HG03439 (cell line): ENCODE results near the gene CATSPERB.
"Not testable (repeated sequence)": the region's sequence is repeated elsewhere in the genome, so short reads cannot be mapped to it uniquely, and the experiment has no call there.

Experiments used
- ATAC-seq: cut with Tn5 transposase; IDR thresholded peaks from one replicate; pipeline ENCODE4 v1.9.1; 2021; ENCODE audit warnings: mild to moderate bottlenecking, moderate library complexity; ENCODE audit not compliant: unreplicated experiment

The CATSPERB gene

DNA sequence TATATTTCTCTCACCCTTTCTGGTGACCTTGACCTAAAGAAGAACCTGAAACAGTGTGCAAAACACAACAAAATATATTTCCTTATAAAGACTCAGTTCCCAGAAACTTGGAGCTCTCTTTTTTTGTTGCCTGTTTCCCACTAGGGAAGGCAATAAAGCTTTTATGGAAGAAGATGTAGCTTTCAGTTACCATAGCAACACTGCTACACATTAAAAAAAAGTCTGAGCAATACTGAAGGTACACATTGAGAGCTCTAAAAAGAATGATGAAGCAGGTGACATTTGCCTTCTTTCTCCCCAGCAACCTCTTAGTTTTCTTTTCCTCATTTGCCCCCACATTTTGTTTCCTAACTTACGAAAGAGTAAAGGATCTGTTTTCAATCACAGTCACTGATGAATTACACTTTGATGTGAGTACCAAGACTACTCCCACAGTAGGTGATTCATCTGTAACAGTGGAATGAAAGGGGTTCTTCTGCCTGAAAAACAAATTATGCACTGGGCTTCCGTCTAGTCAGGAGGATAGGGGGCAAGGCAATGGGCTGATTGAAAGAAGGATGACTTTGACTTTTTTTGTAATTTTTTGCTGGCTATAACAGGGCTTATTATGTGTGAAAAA is 1.1 kb upstream of the CATSPERB start:
- no peak for ATAC-seq

DNA sequence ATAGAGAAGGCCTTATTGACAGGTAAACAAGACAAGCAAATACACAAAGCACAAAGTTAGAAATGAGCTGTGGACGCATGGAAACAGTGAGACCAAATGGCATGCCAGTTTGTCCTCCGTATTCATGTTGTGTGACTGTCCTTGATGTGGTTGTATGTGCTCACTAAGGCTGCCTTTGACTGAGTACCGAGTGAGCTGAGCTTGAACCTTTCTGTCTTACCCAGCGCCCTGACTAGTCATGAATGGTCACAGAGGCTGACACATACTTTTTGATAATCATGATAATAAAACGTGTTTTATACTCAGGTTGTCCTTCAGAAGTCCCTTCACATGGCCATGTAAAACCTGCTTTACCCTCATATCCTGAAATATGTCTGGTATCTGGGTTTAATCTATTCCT is 553 bp upstream of the CATSPERB start:
- ATAC-seq = no peak

DNA sequence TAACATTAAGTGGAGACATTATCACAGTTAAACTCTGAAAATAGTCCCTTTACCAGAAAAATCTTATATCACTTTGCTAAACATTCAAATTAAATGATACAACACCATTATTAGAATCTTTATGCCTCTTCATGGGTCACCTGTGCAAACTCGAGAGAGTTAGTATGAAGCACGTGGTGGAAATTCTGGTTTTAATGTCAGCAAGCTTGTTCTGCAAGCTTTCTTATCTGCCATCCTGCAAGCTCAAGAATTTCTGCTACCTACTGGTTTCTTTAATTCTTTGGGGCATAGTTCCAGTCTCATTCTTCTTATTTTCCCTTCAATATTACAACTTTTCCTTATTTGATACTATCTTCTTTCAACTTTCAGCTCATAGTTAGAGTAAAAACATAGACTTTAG is 868 bp downstream of the CATSPERB start:
- no peak for ATAC-seq

DNA sequence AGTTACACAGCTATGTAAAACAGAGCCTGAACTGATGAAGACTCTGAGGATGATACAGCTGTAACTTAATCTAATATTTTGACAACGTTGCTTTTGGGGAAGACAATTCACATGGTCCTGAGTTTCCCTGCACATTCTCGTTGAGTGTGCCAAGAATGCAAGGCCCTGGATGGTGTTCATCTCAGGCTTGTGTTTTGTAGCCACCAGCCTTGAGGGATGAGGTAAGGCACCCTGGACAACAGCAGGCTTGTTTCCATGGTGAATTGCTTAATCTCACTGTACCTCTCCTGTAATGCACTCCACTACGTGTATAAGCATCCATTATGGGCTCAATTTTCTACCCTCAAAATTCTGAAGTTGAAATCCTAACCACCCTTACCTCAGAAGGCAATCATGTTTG is 2.1 kb downstream of the CATSPERB start:
- ATAC-seq = no peak

DNA sequence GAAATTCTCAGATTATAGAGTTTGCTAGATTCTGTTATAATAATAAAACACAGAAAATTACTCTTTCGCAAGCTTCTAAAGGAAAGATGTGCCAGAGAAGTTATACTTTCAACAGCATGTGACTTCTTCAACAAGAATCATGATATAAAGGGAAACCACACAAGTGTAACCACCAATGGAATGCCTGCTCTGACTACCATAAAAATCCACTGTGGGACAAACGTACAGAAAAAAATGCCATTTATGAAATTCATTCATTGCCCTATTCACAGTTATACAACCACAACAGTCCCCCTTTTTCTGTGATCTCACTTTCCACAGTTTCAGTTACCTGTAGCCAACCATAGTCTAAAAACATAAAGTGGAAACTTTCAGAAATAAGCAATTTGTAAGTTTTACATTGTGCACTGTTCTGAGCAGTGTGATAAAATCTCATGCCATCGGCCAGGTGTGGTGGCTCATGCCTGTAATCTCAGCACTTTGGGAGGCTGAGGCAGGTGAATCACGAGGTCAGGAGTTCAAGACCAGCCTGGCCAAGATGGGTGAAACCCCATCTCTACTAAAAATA is 3.2 kb downstream of the CATSPERB start:
- no peak for ATAC-seq

DNA sequence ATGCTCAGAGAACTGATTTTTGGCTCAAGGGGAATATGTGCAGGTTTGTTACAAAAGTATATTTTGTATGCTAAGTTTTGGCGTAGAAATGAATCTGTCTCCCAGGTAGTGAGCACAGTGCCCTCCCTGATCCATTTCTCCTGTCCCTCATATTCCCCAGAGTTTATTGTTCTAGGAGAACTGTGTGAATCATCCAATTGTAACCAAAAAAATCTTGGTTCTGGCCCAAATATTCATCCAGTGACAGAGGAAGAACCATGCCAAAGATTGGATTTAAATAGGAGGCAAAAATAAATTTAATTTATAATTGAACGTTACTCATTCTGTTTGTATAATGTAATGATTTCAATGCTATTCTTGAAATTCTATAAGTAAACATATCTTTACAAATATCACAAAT is 4.8 kb downstream of the CATSPERB start:
- ATAC-seq = no peak

DNA sequence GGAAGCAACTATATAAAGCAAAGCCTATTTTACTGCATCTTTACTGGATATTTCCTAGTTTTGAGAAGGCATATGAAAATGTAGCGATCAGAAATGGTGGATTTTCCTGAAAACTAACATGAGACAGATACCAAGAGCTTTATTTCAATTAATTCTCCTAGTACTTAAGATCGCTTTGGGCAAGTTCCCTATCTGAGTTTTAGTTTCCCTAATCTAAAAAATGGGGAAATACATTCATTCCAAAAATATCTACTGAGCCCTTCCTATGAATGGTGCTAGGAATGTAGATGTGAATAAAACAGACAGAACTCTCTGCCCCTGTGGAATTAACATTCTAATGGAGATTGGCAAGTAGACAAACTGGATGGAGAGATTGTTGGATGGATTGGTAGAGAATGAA is 8.4 kb downstream of the CATSPERB start:
- ATAC-seq = no peak

DNA sequence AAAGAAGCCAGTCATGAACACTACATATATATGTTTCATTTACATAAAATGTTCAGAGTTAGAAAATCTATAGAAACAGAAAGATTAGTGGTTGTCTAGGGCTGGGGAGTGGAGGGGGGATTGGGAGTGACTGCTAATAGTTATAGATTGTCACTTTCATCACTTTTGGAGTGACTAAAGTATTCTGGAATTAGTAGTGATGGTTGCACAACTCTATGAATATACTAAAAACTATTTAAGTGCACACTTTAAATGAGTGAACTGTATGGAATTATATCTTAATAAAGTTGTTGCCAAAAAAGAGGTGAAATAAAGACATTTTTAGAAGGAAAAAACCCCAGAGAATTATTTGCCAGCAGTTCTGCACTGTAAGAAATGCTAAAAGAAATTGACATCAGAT is 9.5 kb downstream of the CATSPERB start:
- no peak for ATAC-seq

DNA sequence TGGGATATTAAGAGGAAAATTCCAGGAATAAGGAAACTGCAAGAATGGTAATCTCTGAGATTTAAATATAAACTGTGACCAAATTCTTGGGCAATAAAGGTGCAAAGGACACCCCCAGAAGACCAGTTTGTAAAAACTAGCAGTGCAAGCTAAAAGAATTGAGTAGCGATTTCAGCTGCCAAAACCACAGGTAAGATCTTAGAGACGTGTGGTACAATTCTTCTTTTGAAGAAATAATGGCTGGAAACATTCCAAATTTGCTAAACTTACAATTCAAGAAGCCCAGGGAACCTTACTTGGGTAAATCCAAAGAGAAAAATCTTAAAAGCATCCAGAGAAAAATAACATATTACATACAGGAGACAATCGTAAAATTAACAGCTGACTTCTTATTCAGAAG is 12.0 kb downstream of the CATSPERB start:
- no peak for ATAC-seq

DNA sequence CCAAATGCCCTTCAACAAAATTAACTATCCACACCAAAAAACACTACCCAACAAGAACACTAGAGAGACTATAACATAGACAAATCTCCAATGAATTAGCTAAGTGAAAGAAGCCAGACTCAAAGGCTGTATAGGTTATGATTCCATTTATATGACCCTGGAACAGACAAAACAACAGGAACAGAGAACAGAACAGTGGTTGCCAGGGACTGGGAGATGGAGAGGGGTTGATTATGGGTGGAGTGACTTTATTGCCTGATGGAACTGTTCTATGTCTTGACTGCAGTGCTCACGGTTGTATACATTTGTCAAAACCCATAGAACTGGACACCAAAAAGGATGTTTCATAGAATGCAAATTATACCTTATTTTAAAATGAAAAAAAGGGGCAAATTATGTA is 14.9 kb downstream of the CATSPERB start:
- no peak for ATAC-seq

DNA sequence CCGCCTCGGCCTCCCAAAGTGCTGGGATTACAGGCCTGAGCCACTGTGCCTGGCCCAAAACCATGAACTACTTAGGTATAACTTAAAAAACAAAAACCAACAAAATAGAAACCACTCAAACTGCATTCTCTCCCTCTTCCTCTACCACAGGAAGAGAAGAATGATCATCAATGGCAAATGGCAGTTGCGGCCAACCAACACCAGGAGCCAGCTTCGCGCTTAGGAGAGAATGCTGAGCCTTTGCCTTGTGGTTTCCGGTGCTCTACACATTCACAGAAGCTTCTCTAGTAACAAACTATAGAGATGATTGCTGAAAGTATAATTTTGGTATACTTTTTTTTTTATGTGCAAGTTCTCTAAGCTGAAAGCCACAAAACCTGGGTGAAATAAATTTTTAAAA is 17.1 kb downstream of the CATSPERB start:
- ATAC-seq = no peak

DNA sequence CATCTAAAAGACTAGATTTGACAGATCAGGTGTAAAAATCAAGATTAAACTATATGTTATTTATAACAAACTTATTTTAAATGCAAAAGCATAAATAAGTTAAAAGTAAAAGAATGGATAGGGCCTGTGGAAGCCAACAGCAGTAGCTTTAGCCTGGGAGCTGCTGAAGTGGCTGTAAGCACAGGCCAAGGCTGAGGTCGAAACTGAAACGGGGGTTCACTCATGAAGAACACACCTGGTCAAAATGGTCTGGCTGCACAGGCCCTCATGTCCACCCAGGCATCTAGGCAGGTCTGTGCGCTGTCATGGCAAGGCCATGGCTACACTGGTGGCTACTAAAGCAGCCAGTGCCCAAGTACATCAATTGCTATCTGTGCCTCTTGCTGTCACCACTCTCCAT is 23.1 kb downstream of the CATSPERB start:
- no peak for ATAC-seq

DNA sequence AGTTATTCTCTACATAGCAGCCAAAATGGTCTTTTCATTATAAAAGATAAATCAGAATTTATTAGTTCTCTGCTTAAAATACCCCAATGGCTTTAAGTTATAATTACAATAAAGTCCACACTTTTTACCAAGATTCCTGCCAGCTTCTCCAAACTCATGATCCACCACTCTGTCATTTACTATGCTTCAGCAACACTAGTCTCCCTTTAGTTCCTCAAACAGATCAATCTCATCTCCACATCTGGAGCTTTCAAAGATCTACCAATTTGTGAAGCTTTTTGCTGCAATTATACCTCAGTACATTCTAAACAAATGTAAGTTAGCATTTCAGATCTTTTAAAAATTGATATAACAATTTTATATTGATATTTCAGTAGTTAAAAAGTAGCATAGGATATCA is 24.9 kb downstream of the CATSPERB start:
- ATAC-seq = no peak

DNA sequence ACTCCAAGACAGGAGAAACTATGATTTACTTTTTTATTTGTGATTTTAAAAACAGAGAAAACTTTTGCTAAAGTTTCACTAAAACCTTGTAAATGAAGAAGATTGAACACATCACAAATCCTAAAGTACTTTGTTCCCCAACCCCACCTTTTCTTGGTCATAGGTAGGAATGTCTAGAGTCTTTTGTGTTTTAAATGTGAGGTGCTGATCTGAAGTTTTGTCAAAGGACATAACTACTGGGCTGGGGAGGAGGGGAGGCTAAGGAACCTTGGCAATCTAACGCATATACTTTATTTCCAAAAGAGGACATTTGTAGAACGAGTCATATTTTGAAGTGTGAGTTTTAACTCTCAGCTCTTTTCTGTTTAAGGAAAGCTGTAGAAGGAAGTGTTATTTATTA is 37.2 kb downstream of the CATSPERB start:
- ATAC-seq = no peak

DNA sequence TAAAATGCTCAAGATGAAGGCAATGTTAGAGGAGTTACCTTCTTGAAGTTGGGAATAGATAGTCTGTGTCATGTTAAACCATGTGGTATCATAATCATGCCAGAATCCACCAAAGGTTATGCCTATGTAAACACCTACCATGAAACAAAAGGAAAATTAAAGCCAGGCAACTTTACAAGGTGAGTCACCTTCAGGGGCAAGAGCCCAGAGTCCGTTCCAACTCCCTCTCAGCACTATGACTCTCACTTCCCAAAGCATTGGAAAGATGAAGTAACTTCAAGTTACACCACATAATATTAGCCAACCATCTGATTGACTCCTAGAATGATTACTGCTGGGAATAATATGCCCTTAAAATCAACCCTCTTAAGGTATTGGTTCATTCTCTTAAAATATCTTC is 38.5 kb downstream of the CATSPERB start:
- no peak for ATAC-seq

DNA sequence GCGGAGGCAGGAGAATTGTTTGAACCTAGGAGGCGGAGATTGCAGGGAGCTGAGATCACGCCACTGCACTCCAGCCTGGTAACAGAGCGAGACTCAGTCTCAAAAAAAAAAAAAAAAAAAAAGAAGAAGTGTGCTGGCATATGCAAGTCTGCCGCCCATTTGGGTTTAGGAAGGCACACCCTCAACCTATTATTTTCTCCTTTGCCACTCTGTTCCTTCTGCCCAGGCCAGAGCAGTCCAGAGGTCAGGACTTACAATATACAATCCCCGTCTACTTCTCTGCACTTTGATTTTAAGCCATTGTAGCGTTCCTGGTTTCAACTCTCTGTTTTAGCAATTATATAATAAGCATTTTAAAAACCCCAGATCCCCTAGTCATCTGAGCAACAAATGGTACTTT is 39.8 kb downstream of the CATSPERB start:
- ATAC-seq = no peak

DNA sequence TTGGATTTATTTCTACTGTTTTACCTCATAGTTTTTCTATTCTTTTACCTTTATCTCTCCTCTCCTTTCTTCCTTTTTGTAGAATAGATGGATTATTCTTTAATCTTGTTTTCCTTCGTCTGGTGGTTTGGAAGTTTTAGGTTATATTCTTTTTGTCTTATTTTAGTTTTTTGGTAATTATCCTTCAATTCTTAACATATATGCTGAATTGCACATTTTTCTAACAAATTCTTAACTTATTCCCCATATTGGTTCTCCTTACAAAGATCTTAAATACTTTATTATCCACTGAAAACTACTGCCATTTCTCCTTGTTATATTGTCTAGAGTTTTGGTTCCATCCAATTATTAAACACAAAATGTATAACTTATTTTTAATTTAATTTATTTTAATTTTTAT is 42.3 kb downstream of the CATSPERB start:
- ATAC-seq = no peak

DNA sequence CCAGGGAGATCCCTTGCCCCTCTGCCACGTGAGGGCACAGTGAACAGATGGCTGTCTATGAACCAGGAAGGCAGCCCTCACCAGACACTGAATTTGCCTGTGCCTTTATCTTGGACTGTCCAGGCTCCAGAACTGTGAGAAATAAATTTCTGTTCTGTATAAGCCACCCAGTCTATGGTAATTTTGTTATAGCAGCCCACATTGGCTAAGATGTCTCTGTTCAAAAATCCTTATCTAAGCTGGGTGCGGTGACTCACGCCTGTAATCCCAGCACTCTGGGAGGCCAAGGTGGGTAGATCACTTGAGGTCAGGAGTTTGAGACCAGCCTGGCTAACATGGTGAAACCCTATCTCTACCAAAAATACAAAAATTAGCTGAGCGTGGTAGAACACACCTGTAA is 44.5 kb downstream of the CATSPERB start:
- not testable (repeated sequence) for ATAC-seq

DNA sequence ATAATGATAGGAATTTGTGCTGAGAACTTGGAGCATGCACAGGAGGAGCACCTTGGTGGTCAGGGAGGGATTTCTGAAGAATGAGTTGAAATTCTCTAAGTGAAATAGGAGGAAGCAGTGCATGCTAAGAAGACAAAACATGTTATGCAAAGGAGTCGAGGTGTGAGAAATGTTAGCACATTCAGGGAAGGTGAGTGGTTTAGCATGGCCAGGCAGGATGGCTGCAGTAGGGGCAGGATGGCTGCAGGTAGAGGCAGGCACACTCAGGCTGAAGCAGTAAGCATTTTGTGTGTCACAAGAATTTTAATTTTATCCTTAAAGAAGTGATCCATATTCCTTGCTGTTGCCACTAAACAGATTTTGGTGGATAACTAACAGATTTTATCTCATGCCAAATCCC is 46.3 kb downstream of the CATSPERB start:
- ATAC-seq = no peak

DNA sequence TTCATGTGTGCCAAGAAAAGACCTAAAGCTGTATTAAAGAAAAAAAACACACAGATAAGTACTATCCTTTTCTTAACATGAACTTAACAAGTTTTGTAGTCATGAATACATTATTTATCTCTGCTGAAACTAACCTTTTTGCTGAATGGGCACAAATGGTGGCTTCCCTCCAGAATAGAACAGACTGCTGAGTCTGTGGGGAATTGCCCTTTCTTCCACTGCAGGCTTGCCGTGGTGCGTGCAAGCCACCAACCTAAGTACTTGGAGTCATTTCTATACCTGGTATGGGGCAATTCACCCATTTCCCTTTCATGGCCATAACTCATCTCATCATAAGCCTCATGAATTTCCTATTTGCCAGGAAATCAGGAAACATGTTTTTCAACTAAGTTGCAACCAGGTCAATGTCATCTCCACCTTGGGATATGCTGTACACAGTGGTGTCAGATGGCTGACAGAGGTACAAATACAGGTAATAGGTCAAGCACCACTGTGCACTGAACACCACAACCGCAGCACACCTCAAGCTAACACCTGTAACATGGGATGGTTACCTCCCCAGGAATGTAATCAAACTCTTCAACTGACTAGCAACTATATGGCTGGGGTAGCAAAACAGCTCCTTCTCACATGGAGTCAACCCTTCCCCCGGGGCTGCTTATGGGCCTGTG is 49.9 kb downstream of the CATSPERB start:
- no peak for ATAC-seq

DNA sequence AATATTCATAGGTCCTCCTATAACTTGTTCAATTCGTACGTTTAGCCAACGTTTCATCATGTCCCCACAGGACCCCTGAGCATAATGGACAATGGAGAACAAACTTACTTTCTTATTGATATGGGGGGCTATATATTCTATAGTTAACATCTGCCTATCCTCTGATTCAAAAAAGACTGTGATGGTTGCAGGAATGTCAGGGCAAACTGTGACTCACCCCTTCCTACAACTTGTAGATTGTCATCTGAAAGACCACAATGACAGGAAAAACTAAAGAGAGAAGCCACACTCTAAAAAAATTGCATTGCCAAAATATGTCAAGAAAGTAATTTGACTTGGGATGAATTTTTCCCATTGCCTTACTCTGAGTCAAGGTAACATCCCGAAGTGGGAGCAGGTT is 50.8 kb downstream of the CATSPERB start:
- ATAC-seq = no peak

DNA sequence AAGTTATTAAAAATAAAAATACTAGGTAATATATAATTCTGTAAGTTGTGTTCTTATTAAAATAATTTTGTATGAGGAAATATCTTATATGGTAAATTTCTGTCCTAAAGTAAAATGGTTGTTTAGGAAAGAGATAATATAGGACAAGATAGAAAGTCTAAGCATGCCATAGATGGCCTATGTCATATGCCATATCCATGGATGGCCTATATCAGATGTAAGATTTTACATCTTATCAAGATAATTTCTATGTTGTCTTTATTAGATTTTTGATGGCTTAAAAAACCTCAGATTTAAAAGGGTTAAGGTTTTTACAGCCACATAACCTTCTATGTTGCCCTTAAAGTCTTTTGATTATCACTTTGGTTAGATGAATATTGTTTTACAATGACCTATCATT is 52.6 kb downstream of the CATSPERB start:
- ATAC-seq = no peak

DNA sequence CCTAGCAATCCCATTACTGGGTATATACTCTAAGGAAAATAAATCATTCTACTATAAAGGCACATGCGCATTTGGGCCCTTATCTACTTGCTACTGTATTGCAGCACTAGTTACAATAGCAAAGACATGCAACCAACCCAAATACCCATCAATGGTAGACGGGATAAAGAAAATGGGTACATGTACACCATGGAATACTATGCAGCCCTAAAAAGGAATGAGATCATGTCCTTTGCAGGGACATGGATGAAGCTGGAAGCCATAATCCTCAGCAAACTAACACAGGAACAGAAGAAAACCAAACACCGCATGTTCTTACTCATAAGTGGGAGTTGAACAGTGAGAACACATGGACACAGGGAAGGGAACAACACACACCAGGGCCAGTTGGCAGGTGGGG is 54.2 kb downstream of the CATSPERB start:
- ATAC-seq = not testable (repeated sequence)
